OCI-LY3 (cell line): ENCODE measurements around the gene CATSPER4.

Experiments
- EZH2phosphoT487 ChIP-seq: fragments of 200-600 bp; shearing (Covaris generic); IDR thresholded peaks from 2 replicates; pipeline ENCODE4 v1.6.1; 2018; ENCODE audit warnings: antibody characterized with exemption, mixed run types, low read depth
- TF ChIP-seq, protein P1 (sequence below): fragments of 200-600, 300-600 bp; sonication (generic); IDR thresholded peaks from 2 replicates; pipeline ENCODE4 v1.5.1; 2014; ENCODE audit warnings: antibody characterized with exemption, low read length, low read depth

- TF ChIP-seq, protein P1, sequence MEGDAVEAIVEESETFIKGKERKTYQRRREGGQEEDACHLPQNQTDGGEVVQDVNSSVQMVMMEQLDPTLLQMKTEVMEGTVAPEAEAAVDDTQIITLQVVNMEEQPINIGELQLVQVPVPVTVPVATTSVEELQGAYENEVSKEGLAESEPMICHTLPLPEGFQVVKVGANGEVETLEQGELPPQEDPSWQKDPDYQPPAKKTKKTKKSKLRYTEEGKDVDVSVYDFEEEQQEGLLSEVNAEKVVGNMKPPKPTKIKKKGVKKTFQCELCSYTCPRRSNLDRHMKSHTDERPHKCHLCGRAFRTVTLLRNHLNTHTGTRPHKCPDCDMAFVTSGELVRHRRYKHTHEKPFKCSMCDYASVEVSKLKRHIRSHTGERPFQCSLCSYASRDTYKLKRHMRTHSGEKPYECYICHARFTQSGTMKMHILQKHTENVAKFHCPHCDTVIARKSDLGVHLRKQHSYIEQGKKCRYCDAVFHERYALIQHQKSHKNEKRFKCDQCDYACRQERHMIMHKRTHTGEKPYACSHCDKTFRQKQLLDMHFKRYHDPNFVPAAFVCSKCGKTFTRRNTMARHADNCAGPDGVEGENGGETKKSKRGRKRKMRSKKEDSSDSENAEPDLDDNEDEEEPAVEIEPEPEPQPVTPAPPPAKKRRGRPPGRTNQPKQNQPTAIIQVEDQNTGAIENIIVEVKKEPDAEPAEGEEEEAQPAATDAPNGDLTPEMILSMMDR: no peak
- no peak for TF ChIP-seq EZH2phosphoT487
Observed at GRCh38 chr1:26189331-26189730, 1.1 kb upstream of the CATSPER4 start.
